GM13976 (cell line): ENCODE measurements around the gene SKI.

Experiments used
- DNase-seq: peaks from one replicate; pipeline ENCODE4 v3.0.0; 2012; ENCODE audit warnings: low spot score
- in situ Hi-C: fragments of 300-500 bp; cut with MboI; formaldehyde crosslinking; loops from one replicate; pipeline ENCODE4 v1.12.0; 2022; ENCODE audit warnings: low sequenced_read_pairs, mixed read lengths, inconsistent platforms; ENCODE audit not compliant: unreplicated experiment
- TF ChIP-seq, protein P1 (sequence below): IDR thresholded peaks from 2 replicates; pipeline ENCODE4 v1.5.1; 2012; ENCODE audit warnings: borderline replicate concordance, mild to moderate bottlenecking; ENCODE audit not compliant: insufficient read depth; ENCODE audit errors: extremely low read depth, missing control alignments, control extremely low read depth

SKI gene

DNA sequence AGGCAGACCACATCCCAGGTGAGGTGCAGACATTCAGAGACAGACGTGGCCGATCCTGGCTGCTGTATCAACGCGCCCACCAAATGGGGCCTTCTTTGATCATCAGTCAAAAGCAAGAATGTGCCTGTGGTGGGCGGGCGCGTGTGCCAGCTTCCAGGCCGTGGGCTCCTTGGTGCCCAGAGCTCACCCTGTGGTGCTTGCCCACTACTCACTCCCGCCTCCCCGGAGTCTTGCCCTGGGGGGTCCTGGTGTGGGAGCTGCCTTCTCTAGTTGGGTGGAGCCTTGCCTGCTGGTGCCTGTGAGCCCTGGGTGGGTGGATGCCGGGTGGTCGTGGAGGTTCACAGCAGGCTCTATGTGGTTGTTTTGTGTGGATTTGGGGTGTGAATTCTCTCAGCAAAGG, 70.6 kb downstream of the SKI start:
- no peak for DNase-seq
- in situ Hi-C loops, result no loop called here
- TF ChIP-seq, protein P1, sequence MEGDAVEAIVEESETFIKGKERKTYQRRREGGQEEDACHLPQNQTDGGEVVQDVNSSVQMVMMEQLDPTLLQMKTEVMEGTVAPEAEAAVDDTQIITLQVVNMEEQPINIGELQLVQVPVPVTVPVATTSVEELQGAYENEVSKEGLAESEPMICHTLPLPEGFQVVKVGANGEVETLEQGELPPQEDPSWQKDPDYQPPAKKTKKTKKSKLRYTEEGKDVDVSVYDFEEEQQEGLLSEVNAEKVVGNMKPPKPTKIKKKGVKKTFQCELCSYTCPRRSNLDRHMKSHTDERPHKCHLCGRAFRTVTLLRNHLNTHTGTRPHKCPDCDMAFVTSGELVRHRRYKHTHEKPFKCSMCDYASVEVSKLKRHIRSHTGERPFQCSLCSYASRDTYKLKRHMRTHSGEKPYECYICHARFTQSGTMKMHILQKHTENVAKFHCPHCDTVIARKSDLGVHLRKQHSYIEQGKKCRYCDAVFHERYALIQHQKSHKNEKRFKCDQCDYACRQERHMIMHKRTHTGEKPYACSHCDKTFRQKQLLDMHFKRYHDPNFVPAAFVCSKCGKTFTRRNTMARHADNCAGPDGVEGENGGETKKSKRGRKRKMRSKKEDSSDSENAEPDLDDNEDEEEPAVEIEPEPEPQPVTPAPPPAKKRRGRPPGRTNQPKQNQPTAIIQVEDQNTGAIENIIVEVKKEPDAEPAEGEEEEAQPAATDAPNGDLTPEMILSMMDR, result no peak

DNA sequence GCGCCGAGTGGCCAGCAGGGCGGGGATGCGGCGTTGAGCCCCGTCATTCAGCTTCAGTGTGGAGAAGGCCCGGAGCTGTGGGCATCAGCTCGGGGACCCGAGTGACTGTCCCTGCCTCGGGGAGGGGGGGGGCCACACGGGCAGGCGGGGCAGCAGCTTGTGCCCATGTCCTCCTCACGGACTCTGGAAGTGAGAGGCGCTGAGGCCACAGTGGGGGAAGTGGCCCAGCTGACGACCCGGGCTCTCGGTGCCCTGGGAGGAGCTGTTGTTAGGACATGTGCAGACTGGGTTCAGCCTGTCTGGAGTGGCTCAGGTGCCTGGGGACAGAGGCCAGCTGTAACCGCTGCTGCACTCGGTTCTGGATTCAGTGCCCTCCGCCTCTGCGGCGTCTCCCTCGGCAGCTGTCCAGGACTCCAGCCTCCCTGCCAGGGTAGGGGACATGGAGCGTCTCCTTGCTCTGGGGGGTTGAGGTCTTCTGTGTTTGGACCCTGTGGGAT, 71.1 kb downstream of the SKI start:
- TF ChIP-seq, protein P1, result no peak
- in situ Hi-C loops, result no loop called here
- DNase-seq, result no peak

DNA sequence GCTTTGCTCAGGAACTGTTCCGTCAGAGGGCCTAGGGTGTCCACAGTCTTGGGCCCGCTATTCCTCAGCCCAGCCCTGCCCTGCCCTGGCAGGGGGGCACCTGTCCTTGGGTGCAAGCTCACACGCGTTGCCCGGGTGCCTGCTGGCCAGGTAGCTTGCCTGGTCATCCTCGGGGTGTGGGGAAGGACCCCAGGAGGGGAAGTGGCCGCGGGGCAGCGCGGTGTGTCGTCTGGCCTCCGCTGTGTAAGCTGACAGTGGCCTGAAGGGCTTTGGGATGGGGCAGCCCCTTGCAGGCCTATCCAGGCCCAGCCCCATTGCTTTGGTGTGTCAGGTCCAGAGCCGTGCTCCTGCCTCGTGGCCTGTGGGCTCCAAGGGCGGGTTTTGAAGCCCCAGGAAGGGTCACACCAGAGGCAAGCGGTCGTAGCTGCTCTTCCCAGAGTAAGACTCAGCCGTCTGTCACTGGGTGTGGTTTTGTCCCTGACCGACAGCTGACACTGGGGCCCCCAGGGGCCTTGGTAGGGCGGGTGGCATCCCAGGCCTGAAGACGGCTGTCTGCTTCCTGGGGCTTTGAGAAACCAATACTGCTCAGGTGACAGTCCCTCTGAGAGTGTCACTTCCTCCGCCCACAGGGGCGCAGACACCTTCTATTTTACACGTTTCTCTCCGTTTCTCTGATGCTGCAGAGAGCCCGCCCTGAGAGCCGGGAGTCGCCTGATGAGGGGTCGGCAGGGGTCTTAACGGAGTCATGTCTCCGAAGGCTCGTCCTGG, 72.1 kb downstream of the SKI start:
- in situ Hi-C loops, result no loop called here
- TF ChIP-seq, protein P1, result no peak
- peak; percentile 93 for DNase-seq

DNA sequence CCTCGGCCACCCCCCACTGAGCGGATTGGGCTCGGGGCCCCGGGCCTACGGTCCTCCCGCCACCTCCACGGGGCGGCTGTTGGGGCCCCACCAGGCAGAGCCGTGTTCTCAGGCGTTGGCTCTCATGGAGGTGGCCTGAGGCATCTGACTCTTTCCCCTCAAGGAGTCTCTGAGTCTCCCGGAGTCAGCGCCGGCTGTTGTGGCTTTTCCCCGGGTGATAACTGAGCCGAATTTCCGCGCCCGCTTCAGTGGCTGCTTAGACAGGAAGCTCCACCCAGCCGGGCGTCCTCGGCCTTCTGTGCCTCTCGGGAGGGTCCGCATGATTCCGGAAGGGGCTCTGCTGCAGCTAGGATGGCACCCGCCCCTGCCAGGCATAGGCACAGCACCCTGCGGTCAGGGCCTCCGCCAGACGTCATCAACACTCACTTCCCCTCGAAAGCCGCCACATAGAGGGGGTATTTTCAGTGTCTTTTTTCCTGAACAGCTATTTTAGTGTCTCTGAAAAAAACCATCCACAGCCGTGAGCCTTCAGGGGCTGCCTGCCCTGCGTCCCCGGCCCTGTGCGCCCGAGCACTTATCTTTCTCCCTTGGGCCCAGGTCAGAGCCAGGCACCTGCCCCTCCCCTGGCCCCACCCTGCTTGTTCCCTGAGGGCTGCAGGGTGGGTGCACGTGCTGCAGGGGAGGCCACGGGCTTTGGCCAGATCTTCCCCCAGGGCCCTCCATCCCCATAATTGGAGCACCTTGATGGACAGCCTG, 72.9 kb downstream of the SKI start:
- peak; percentile 84 for DNase-seq
- TF ChIP-seq, protein P1, result no peak
- in situ Hi-C loops, result no loop called here

DNA sequence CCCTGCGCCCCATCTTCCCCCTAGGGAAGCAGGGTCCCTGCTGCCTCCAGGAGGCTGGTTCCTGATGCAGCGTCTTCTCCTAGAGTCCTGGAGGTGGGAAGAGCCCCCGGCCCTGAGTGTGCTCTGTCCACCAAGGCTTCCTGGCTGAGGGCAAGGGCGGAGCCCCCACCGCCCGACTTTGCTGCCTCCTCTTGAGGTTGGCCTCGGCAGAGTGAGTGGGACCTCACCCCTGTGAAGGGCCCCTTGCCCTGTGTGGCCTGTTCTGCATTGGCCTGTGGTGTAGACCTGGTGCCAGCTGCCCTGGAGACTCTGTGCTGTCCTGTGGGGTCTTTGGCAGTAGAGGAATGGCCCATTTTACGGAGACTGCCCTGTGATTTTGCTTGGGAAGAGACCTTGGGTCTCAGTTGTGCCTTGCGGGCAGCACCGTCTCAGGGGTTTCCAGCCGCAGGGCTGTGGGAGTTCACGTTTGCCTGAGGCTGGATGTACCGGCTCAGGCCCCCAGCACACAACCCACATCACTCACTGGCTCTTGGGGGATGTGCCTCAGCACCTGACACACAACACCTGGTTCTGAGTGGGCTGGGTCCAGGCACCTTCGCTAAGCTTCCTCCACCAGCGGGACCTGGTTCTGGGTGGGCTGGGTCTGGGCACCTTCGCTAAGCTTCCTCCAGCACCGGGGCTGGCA, 73.6 kb downstream of the SKI start:
- TF ChIP-seq, protein P1, result no peak
- no peak for DNase-seq
- in situ Hi-C loops, result no loop called here

DNA sequence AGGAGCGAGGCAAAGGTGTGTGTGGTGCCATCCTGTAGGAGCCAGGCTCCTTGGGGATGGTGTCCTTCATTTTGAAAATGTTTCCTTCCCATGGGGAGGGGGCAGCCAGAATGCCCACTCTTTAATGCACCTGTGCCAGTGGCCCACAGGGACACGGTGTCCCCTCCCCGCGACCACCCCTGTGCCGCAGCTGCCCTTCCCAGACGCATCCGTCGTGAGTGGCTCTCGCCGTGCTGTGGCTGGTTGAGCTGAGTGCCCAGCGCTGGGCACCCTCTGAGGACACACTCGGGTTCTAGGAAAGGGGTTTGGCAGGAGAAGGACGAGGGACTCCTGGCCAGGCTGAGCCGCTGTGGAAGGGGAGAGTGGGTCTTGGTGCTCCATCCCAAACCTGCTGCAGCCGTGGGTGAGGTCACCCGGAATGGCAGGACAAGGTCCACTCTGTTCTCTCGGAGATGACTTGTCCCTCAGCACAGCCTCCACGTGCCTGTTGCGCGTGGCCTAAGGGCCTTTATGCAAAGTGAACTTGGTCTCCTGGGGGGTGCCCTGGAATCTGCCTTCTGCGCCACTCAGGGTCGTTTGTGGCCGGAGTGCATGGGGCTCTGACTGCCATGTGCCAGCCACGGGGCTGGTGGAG, 74.3 kb downstream of the SKI start:
- in situ Hi-C loops, result no loop called here
- no peak for DNase-seq
- TF ChIP-seq, protein P1, result no peak
